AG09309 (cell line): ENCODE results near the gene TCEAL7.
A peak's percentile ranks its signal among the peaks of the same experiment; 100 is the strongest.
"Not testable (repeated sequence)": the region's sequence is repeated elsewhere in the genome, so short reads cannot be mapped to it uniquely, and the experiment has no call there.

Experiments used
- DNase-seq: peaks from one replicate; pipeline ENCODE4 v3.0.0-alpha.2; 2010; ENCODE audit warnings: low read depth
- H3K4me3 ChIP-seq: 2 replicates; pipeline ENCODE4 v1.5.1; 2011; ENCODE audit warnings: mild to moderate bottlenecking, low read depth, low read length, moderate library complexity; ENCODE audit not compliant: control insufficient read depth
- CTCF ChIP-seq: IDR thresholded peaks from 2 replicates; pipeline ENCODE4 v1.5.1; 2011; ENCODE audit warnings: mild to moderate bottlenecking, low read depth, low read length, inconsistent platforms; ENCODE audit not compliant: insufficient read depth, control insufficient read depth; ENCODE audit errors: missing control alignments

The TCEAL7 gene

GRCh38 chrX:103329991-103330390 is at the start of gene TCEAL7:
Gene TCEAL7 (plus strand): TSS chrX:103330239. CDS start chrX:103331404, 1,165 bp downstream.
- no peak for TF ChIP-seq CTCF
- no peak for DNase-seq
- no peak within 1 kb of the TSS for H3K4me3 ChIP-seq

GRCh38 chrX:103293118-103293517 is 36.9 kb upstream of the TCEAL7 start:
- TF ChIP-seq CTCF, result no peak

GRCh38 chrX:103304705-103305104 is 25.3 kb upstream of the TCEAL7 start:
- no peak for TF ChIP-seq CTCF

More at GRCh38 chrX:103293118-103293517, 36.9 kb upstream of the TCEAL7 start:
- no peak overlapping the region for H3K4me3 ChIP-seq
- DNase-seq, result no peak

GRCh38 chrX:103305666-103306065 is 24.4 kb upstream of the TCEAL7 start:
- not testable (repeated sequence) for DNase-seq, H3K4me3 ChIP-seq

More at GRCh38 chrX:103304705-103305104, 25.3 kb upstream of the TCEAL7 start:
- no peak overlapping the region for H3K4me3 ChIP-seq
- DNase-seq, result no peak

- no peak overlapping the region; the same call in 1 of the 2 replicates for H3K4me3 ChIP-seq
- no peak for DNase-seq
- TF ChIP-seq CTCF, result no peak
Observed at GRCh38 chrX:103309860-103310554, 20.0 kb upstream of the TCEAL7 start.

- no peak for DNase-seq
- TF ChIP-seq CTCF, result no peak
- peak within 1 kb of the TSS; percentile 34 for H3K4me3 ChIP-seq
Observed at GRCh38 chrX:103310555-103311398, 19.3 kb upstream of the TCEAL7 start, which contains the start of gene BEX2. Gene BEX2 (minus strand): TSS chrX:103310990. CDS start chrX:103309976, 1,014 bp downstream.

GRCh38 chrX:103311399-103311780 is 18.6 kb upstream of the TCEAL7 start:
- no peak for DNase-seq
- H3K4me3 ChIP-seq, result no peak overlapping the region

More at GRCh38 chrX:103311399-103311780, 18.6 kb upstream of the TCEAL7 start:
- no peak for TF ChIP-seq CTCF
